Measurements from ENCODE around the gene PTPRZ1. TPM values are rescaled to one million over a fixed set of nuclear protein-coding genes. Genes with fewer than 3 reads are reported as not detected.

The PTPRZ1 gene
- total and polyA plus RNA-seq, 2 of the 8 experiments (the other 6 are each of a cell fraction or from before 2014, with no cell fraction given): 112 to 135 TPM

DNA sequence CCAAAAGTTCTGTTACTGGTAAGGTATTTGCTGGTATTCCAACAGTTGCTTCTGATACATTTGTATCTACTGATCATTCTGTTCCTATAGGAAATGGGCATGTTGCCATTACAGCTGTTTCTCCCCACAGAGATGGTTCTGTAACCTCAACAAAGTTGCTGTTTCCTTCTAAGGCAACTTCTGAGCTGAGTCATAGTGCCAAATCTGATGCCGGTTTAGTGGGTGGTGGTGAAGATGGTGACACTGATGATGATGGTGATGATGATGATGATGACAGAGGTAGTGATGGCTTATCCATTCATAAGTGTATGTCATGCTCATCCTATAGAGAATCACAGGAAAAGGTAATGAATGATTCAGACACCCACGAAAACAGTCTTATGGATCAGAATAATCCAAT, 140.1 kb downstream of the PTPRZ1 start:
- Histone ChIP-seq H3K27ac (ENCODE audit: low read depth, low read length) (no peak overlapping the region), H3K9ac (replicated peaks in 1 of 4; ENCODE audit: extremely low read depth in 1 of 4, low read depth in 3 of 4, low read length in 3 of 4) (no peak overlapping the region), H2BK120ac (replicated peaks; ENCODE audit: low read depth, low read length) (no peak overlapping the region), H3K36me3 (ENCODE audit: control insufficient read depth in 2 of 4, insufficient read depth in 4 of 4, low read length in 3 of 4) (peaks cover 16 to 42% (median 37%) of the 10 kb centered on the region in 4 experiments), H3K4me2 (ENCODE audit: insufficient read depth in 1 of 2, low read depth in 2 of 2, low read length in 2 of 2) (no peak overlapping the region), H3K27me3 (replicated peaks in 1 of 4; ENCODE audit: control insufficient read depth in 3 of 4, extremely low read depth in 1 of 4, insufficient read depth in 3 of 4, low read length in 3 of 4) (no peaks in the 10 kb centered on the region), H3K23me2 (ENCODE audit: low read depth, low read length) (no peaks in the 10 kb centered on the region), H2BK12ac (ENCODE audit: low read depth, low read length) (no peak overlapping the region), H3K18ac (ENCODE audit: extremely low read depth, low read length) (no peak overlapping the region), H2BK15ac (ENCODE audit: low read length) (no peak overlapping the region), H3K79me1 (ENCODE audit: low read depth, low read length) (no peaks in the 10 kb centered on the region), H3K4me3 (ENCODE audit: extremely low read depth in 1 of 4, insufficient read depth in 2 of 4, low read depth in 3 of 4, low read length in 4 of 4) (no peak overlapping the region), H3K56ac (replicated peaks; ENCODE audit: insufficient read length, low read depth, low read length) (no peak overlapping the region), H4K5ac (ENCODE audit: insufficient read length, low read depth, low read length) (no peak overlapping the region), H3K23ac (ENCODE audit: insufficient read length) (no peak overlapping the region), H3K14ac (ENCODE audit: insufficient read length) (no peak overlapping the region), H2AK5ac (ENCODE audit: low read depth, low read length) (no peak overlapping the region), H4K8ac (ENCODE audit: extremely low read depth, insufficient read depth, low read length) (no peak overlapping the region), H4K20me1 (replicated peaks in 1 of 2; ENCODE audit: control insufficient read depth in 1 of 2, insufficient read depth in 2 of 2, low read length in 2 of 2) (peaks cover 0 to 3% of the 10 kb centered on the region in 2 experiments), H3K4ac (replicated peaks; ENCODE audit: insufficient read length, low read depth, low read length) (no peak overlapping the region), H2BK20ac (ENCODE audit: low read length) (no peak overlapping the region), H3K9me3 (ENCODE audit: insufficient read depth in 2 of 2, low read depth in 1 of 2, low read length in 1 of 2) (no peaks in the 10 kb centered on the region), H2AFZ (ENCODE audit: low read length) (no peak overlapping the region), H2BK5ac (ENCODE audit: low read depth, low read length) (no peak overlapping the region), H3K79me2 (ENCODE audit: control insufficient read depth in 1 of 2, insufficient read depth in 2 of 2, low read length in 2 of 2) (no peaks in the 10 kb centered on the region), H4K91ac (replicated peaks; ENCODE audit: insufficient read length, low read length) (no peak overlapping the region), H3K4me1 (replicated peaks in 1 of 4; ENCODE audit: control insufficient read depth in 3 of 4, insufficient read depth in 4 of 4, low read length in 3 of 4) (no peaks in the 10 kb centered on the region; a peak in 2 of 7 replicates)
- ChIA-PET CTCF (ENCODE audit: partially characterized antibody) (interaction anchor here (0.7 kb wide), 1 partner anchor 621 kb away, joined by 3 read pairs; no protein-coding TSS in a partner anchor), POLR2A (ENCODE audit: partially characterized antibody) (interaction anchor here (0.9 kb wide), 1 partner anchor 9 kb away, joined by 3 read pairs; no protein-coding TSS in a partner anchor)
- DNase-seq (ENCODE audit: low read depth in 1 of 2, low spot score in 2 of 2): no peak
- FAIRE-seq: no peak
- 84% methylated on average over 2 of the region's 2 CpGs; no CpG with 5 or more reads in 1 of the 2 experiments for WGBS, 2 experiments (ENCODE audit: extremely low coverage in 1 of 2, insufficient coverage in 1 of 2, insufficient read length in 1 of 2, insufficient replicate concordance in 2 of 2, low coverage in 1 of 2, low lambda C conversion rate in 2 of 2, missing lambda C conversion rate in 1 of 2)
- TF ChIP-seq MAX (IDR thresholded peaks at IDR 0.05) (no peak), ZNF274 (IDR thresholded peaks at IDR 0.05; ENCODE audit: borderline replicate concordance, extremely low read depth, low read length) (no peak), SIRT6 (IDR thresholded peaks at IDR 0.05; ENCODE audit: low read length) (no peak), CREB1 (IDR thresholded peaks at IDR 0.05) (no peak), BACH1 (IDR thresholded peaks at IDR 0.05; ENCODE audit: low read length) (no peak), RBBP5 (IDR thresholded peaks at IDR 0.05; ENCODE audit: borderline replicate concordance, low read depth, low read length) (no peak), TCF12 (IDR thresholded peaks at IDR 0.05; ENCODE audit: low read depth, low read length) (no peak), KDM1A (IDR thresholded peaks at IDR 0.05; ENCODE audit: borderline replicate concordance, low read length) (no peak), POU5F1 (IDR thresholded peaks at IDR 0.05; ENCODE audit: low read depth, low read length) (no peak), KDM5A (IDR thresholded peaks at IDR 0.05; ENCODE audit: low read length) (no peak), JUND (IDR thresholded peaks at IDR 0.05; ENCODE audit: low read length) (no peak), BCL11A (IDR thresholded peaks at IDR 0.05; ENCODE audit: low read depth in 2 of 2, low read length in 2 of 2) (no peak), ATF3 (IDR thresholded peaks at IDR 0.05; ENCODE audit: insufficient read depth, low read depth, low read length) (no peak), POLR2A (IDR thresholded peaks at IDR 0.05; ENCODE audit: control extremely low read depth in 1 of 2, low read depth in 2 of 2, low read length in 2 of 2) (no peak)
- TF ChIP-seq, protein P1, sequence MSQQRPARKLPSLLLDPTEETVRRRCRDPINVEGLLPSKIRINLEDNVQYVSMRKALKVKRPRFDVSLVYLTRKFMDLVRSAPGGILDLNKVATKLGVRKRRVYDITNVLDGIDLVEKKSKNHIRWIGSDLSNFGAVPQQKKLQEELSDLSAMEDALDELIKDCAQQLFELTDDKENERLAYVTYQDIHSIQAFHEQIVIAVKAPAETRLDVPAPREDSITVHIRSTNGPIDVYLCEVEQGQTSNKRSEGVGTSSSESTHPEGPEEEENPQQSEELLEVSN (IDR thresholded peaks at IDR 0.05): no peak

Data from H1 (cell line).